Measurements from ENCODE around the gene PNMA8A. TPM values are rescaled to one million over a fixed set of nuclear protein-coding genes. Genes with fewer than 3 reads are reported as not detected.
"Not testable (repeated sequence)": the region's sequence is repeated elsewhere in the genome, so short reads cannot be mapped to it uniquely, and the experiment has no call there.

PNMA8A gene
- total RNA-seq, 4 donors from 2014 or later, result 0.72 to 3.5 (median 1.0) TPM

DNA sequence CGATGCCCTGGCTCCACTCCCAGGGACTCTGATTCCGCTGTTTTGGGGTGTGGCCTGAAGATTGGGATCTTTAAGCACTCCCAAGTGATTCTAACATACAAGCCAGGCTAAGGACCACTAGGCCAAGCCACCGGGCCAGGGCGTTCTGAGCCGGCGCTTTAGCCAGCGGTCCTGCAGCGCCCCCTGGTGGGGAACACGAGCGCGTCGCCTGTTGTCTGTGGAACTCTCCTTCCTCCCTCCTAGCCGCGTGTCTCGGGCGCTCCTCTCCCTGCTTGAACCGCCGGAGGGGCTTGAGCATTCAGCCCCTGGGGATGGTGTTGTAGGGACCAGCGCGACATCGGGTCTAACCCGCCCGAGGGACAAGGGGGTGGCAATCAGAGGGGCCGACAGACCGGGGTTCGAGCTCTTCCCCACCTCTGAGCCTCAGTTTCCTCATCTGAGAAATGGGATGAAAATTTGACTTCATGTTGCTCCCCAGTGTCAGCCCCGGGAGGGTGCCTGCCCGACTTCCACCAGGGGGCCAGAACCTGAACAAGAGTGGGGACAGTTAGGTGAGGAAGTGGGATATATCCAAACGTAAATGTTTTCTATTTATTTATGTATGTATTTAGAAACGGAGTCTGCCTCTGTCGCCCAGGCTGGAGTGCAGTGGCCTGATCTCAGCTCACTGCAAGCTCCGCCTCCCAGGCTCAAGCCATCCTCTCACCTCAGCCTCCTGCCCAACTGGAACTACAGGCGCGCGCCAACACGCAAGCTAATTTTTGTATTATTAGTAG lies 42.3 kb upstream of the PNMA8A start:
- DNase-seq (ENCODE audit: low spot score) (peak; percentile 62), ATAC-seq (ENCODE audit: low FRiP score) (peak; percentile 74)
- TF ChIP-seq, protein P1, sequence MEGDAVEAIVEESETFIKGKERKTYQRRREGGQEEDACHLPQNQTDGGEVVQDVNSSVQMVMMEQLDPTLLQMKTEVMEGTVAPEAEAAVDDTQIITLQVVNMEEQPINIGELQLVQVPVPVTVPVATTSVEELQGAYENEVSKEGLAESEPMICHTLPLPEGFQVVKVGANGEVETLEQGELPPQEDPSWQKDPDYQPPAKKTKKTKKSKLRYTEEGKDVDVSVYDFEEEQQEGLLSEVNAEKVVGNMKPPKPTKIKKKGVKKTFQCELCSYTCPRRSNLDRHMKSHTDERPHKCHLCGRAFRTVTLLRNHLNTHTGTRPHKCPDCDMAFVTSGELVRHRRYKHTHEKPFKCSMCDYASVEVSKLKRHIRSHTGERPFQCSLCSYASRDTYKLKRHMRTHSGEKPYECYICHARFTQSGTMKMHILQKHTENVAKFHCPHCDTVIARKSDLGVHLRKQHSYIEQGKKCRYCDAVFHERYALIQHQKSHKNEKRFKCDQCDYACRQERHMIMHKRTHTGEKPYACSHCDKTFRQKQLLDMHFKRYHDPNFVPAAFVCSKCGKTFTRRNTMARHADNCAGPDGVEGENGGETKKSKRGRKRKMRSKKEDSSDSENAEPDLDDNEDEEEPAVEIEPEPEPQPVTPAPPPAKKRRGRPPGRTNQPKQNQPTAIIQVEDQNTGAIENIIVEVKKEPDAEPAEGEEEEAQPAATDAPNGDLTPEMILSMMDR (IDR thresholded peaks at IDR 0.05), result peak in 1 of 3 donors; percentile 91

DNA sequence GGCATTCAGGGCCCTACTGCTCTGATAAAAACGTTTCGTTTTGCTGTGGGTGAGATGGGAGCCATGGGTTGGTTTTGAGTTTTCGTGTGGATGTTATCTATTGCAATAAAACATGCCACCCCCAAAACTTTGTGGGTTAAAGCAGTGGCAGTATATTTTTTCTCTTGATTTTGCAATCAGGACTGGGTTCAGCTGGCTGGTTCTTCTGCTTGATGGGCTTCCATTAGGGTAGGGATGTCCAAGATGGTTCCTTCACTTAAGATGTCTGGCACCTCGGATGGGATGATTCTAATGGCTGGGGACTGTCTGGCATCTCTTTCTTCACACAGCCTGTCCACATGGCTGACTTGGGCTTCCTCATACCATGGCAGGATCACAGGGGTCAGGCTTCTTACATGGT lies 39.9 kb upstream of the PNMA8A start:
- ATAC-seq (ENCODE audit: low FRiP score), result no peak
- TF ChIP-seq, protein P1 (IDR thresholded peaks at IDR 0.05), result no peak
- no peak for DNase-seq (ENCODE audit: low spot score)

DNA sequence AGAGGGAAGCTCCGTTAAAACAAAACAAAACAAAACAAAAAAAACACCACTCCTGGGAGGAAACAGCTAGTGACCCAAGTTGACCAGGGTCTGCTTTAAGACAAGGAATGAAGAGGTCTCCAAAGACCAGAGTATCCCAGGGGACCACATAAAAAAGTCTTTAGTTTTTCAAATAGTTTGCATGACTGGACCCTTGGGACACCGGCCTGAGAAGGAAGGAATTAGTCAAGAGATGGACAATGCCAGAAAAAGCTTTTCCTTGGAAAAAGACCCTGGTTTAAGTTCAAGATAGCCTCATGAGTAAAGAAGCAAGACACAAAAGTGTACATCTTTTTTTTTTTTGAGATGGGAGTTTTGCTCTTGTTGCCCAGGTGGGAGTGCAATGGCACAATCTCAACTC lies 36.8 kb upstream of the PNMA8A start:
- ATAC-seq (ENCODE audit: low FRiP score), result no peak
- TF ChIP-seq, protein P1 (IDR thresholded peaks at IDR 0.05), result no peak
- no peak for DNase-seq (ENCODE audit: low spot score)

DNA sequence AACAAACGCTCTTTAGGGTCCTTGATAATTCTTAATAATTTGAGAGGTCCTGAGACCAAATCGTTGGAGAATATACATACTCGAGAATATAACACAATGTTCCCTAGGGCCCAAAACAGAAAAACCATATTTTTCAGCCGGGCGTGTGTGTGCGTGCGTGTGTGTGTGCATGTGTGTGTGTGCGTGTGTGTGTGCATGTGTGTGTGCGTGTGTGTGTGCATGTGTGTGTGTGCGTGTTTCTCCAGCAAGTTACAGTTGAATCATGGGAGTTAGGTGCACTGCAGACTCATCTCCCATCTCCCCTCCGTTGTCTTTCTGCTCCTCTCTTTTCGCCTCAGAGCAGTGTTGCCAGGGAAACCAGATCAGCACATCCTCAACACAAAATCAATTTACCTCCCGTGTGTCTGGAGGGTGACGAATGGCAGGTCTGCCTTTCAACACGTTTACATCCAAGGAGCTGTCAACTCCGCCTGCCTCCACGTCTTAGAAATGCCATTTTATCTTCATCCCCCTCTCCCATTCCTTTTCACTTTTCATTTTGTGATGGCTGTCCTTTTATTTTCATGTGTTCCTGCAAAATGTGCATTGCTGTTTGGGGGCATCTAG lies 32.6 kb upstream of the PNMA8A start:
- DNase-seq (ENCODE audit: low spot score), result no peak
- TF ChIP-seq, protein P1 (IDR thresholded peaks at IDR 0.05), result no peak
- ATAC-seq (ENCODE audit: low FRiP score), result no peak

DNA sequence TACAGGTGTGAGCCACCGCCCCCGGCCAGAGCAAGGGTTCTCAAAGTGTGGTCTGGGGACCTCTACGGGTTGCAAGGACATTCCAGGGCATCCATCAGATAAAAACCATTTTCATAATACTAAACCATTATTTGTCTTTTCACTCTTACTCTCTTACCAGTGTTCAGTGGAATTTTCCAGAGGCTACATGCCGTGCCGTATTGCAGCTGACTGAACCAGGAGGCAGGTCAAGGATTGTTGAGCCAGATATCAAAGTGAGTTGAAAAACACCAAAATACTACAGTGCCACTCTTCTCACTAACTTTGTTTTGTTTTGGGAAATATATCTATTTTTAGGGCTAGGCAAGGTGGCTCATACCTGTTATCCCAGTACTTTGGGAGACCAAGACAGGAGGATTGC lies 31.5 kb upstream of the PNMA8A start:
- ATAC-seq (ENCODE audit: low FRiP score) (no peak), DNase-seq (ENCODE audit: low spot score) (no peak)
- TF ChIP-seq, protein P1 (IDR thresholded peaks at IDR 0.05), result no peak

DNA sequence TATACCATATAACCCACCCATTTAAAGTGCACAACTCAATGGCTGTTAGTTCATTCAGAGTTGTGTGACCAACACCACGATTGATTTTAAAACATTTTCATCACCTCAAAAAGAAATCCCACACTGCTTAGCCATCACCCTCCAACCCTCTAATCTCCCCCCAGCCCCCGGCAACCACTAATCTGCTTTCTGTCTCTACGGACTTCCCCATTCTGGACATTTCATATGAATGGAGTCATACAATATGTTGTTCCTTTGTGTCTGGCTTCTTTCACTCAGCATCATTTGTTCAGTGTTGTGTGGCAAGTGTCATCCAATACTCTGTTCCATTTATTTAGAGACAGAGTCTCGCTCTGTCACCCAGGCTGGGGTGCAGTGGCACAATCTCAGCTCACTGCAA lies 28.3 kb upstream of the PNMA8A start:
- DNase-seq (ENCODE audit: low spot score), result no peak
- no peak for ATAC-seq (ENCODE audit: low FRiP score)
- TF ChIP-seq, protein P1 (IDR thresholded peaks at IDR 0.05), result no peak

DNA sequence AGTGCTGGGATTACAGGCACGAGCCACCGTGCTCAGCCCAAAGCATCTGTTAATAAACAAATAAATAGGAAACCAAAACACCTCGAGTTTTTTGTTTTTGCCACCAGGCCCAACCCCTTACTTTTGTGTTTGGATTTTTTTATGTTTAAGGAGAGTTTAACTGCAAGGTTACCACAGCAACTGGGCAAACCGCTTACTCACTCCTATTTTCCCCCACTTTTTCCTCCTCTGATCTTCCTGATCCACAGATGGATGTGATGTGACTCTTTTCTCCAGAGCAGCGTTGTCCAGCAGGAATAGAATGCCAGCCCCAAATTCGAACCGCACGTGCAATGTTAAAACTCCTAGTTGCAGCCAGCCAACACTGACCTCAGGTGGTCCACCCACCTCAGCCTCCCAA lies 26.4 kb upstream of the PNMA8A start:
- TF ChIP-seq, protein P1 (IDR thresholded peaks at IDR 0.05), result no peak
- ATAC-seq (ENCODE audit: low FRiP score) (no peak), DNase-seq (ENCODE audit: low spot score) (no peak)

DNA sequence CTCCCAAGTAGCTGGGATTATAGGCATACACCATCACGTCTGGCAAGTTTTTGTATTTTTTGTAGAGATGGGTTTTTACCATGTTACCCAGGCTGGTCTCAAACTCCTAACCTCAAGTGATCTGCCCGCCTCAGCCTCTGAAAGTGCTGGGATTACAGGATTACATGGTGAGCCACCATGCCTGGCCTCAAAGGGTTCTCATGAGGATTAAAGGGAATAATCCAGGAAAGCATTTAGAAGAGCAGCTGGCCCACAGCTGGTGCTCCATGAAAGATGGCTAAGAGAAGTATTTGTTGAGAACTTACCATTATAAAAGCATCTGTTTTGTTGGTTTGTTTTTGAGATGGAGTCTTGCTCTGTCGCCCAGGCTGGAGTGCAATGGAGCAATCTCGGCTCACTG lies 25.5 kb upstream of the PNMA8A start:
- ATAC-seq (ENCODE audit: low FRiP score); DNase-seq (ENCODE audit: low spot score): not testable (repeated sequence)

Data from omental fat pad (tissue), 4 donors.